Activated B cell treated with CpG ODN at 0.5 μM for 24 hours (primary cell): Measurements from ENCODE around the gene CLGN. TPM values are rescaled to one million over a fixed set of nuclear protein-coding genes. Genes with fewer than 3 reads are reported as not detected.
A peak's percentile ranks its signal among the peaks of the same experiment; 100 is the strongest.

Experiments used
- ATAC-seq: fragments of 200-7000 bp; cut with Tn5 transposase; one replicate; pipeline ENCODE4 v1.10.0; 2021; ENCODE audit warnings: low read depth, mild to moderate bottlenecking, moderate library complexity
- CTCF ChIA-PET: fragments of 350-600 bp; sonication (Branson Sonifier 250); formaldehyde crosslinking; loops from one replicate; lab custom pipeline; 2021; ENCODE audit warnings: antibody characterized with exemption; lab: Charles Lee
- POLR2A ChIA-PET: fragments of 350-600 bp; sonication (Branson Sonifier 250); formaldehyde crosslinking; loops from one replicate; lab custom pipeline; 2021; ENCODE audit warnings: antibody characterized with exemption; lab: Charles Lee
- DNase-seq: peaks from one replicate; pipeline ENCODE4 v3.0.0; 2022
- H3K27ac Mint-ChIP-seq: one replicate; pipeline ENCODE4 v1.8.0; 2020; ENCODE audit warnings: mixed read lengths
- H3K27me3 Mint-ChIP-seq: one replicate; pipeline ENCODE4 v1.8.0; 2021; ENCODE audit warnings: mixed read lengths
- H3K36me3 Mint-ChIP-seq: one replicate; pipeline ENCODE4 v1.8.0; 2021; ENCODE audit warnings: low read depth, mixed read lengths
- H3K4me1 Mint-ChIP-seq: one replicate; pipeline ENCODE4 v1.8.0; 2021; ENCODE audit warnings: mixed read lengths
- H3K4me3 Mint-ChIP-seq: one replicate; pipeline ENCODE4 v1.8.0; 2020; ENCODE audit warnings: mild to moderate bottlenecking, mixed read lengths
- H3K9me3 Mint-ChIP-seq: one replicate; pipeline ENCODE4 v1.8.0; 2020; ENCODE audit warnings: mixed read lengths
- intact Hi-C: fragments of 100-400 bp; cut with micrococcal nuclease; formaldehyde crosslinking; loops from one replicate; pipeline ENCODE4 v1.15.1; 2024
- total RNA-seq: library from RNA; stranded (reverse); gene quantifications from 2 replicates; pipeline ENCODE4 v1.2.3, GENCODE V29; 2022
- TF ChIP-seq, protein P1 (sequence below): fragments of 200-600 bp; IDR thresholded peaks from one replicate; pipeline ENCODE4 v1.8.0; 2022; ENCODE audit warnings: antibody characterized with exemption, mild to moderate bottlenecking

The CLGN gene, protein sequence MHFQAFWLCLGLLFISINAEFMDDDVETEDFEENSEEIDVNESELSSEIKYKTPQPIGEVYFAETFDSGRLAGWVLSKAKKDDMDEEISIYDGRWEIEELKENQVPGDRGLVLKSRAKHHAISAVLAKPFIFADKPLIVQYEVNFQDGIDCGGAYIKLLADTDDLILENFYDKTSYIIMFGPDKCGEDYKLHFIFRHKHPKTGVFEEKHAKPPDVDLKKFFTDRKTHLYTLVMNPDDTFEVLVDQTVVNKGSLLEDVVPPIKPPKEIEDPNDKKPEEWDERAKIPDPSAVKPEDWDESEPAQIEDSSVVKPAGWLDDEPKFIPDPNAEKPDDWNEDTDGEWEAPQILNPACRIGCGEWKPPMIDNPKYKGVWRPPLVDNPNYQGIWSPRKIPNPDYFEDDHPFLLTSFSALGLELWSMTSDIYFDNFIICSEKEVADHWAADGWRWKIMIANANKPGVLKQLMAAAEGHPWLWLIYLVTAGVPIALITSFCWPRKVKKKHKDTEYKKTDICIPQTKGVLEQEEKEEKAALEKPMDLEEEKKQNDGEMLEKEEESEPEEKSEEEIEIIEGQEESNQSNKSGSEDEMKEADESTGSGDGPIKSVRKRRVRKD
- total RNA-seq = not detected in 2 replicates

DNA sequence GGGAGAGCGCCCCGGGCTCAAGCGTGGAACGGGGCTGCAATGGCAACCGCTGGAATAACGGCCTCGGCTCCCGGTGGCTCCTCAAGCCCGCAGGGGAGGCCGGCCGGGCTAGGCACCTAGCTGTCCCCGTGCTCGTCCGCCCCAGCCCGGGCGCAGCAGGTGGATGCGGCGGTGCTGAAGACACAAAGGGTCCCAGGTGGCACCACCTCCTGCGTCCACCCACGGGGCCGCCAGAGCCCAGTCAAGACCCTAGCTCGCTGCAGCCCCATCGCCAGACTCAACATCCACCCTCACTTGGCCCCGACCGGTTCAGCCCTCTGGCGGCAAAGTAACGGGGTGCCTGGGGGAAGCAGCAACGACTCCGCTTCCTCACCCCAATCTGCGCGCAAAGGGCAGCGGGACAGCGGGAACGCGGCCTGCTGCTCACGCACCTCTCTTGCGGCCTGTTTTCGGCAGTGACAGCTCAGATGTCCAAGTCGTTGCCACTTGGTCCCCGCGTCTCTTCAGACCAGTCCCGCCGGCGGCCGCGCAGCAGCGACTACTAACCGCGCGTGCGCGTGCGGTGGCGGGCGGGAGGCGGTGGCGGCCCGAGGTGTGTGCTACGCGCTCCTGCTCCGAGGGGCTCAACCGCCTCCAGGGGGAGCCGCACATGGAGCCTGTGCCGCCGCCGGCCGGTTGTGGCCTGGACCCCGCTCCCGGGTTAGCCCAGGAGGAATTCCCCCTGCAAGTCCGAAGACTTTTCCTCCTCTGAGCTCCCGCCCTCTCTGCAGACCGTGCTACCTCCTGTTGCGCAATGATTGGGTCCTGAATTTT lies at the start of gene CLGN:
CLGN (minus strand) TSS at position 543 of the 813 bp plus-strand sequence. CDS start 14,570 bp downstream, outside the sequence.
- peaks cover 48% of the 10 kb centered on the region for H3K27me3 Mint-ChIP-seq
- TF ChIP-seq, protein P1, sequence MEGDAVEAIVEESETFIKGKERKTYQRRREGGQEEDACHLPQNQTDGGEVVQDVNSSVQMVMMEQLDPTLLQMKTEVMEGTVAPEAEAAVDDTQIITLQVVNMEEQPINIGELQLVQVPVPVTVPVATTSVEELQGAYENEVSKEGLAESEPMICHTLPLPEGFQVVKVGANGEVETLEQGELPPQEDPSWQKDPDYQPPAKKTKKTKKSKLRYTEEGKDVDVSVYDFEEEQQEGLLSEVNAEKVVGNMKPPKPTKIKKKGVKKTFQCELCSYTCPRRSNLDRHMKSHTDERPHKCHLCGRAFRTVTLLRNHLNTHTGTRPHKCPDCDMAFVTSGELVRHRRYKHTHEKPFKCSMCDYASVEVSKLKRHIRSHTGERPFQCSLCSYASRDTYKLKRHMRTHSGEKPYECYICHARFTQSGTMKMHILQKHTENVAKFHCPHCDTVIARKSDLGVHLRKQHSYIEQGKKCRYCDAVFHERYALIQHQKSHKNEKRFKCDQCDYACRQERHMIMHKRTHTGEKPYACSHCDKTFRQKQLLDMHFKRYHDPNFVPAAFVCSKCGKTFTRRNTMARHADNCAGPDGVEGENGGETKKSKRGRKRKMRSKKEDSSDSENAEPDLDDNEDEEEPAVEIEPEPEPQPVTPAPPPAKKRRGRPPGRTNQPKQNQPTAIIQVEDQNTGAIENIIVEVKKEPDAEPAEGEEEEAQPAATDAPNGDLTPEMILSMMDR = no peak
- CTCF ChIA-PET = interaction anchor here (1.3 to 1.7 kb wide), 3 partner anchors 54 to 423 kb away, joined by 3 to 9 read pairs (median 6); partner anchors contain the start of gene SCOC
- H3K36me3 Mint-ChIP-seq = no peaks in the 10 kb centered on the region
- POLR2A ChIA-PET = no interaction called here
- H3K4me3 Mint-ChIP-seq = peak within 1 kb of the TSS; percentile 85
- DNase-seq = peak; percentile 58
- peaks cover 12% of the 10 kb centered on the region for H3K4me1 Mint-ChIP-seq
- no peaks in the 10 kb centered on the region for H3K9me3 Mint-ChIP-seq
- H3K27ac Mint-ChIP-seq = no peak within 1 kb of the TSS
- intact Hi-C loops = loop anchor here (2.0 to 5.0 kb wide), 4 partner anchors 67 to 425 kb away; partner anchors contain the start of gene ELMOD2
- ATAC-seq = peak; percentile 91

DNA sequence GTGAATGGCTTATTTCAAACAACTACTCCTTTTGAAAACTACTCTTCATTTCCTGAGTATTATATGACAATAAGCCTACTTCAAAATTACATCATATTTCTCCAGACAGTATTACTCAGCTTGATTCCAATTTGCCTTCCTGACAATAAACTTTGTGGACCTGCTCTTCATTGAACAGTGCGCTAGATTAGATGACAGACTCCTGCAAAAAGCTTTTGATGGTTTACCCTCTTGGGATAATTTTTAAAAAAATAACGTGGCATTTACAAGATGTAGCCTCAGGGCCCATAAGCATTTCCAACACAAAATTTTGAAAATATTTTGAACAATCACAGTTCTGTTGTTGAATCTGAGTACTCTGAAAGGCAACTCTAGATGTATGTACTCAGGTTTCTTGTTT lies 44.7 kb upstream of the CLGN start:
- ATAC-seq (no peak), DNase-seq (no peak)
- Mint-ChIP-seq H3K4me3 (no peak overlapping the region), H3K4me1 (no peaks in the 10 kb centered on the region), H3K9me3 (no peaks in the 10 kb centered on the region), H3K27ac (no peak overlapping the region), H3K36me3 (no peaks in the 10 kb centered on the region), H3K27me3 (peaks cover 23% of the 10 kb centered on the region)
- TF ChIP-seq, protein P1 = no peak
- ChIA-PET CTCF (no interaction called here), POLR2A (no interaction called here)
- intact Hi-C loops = no loop called here

DNA sequence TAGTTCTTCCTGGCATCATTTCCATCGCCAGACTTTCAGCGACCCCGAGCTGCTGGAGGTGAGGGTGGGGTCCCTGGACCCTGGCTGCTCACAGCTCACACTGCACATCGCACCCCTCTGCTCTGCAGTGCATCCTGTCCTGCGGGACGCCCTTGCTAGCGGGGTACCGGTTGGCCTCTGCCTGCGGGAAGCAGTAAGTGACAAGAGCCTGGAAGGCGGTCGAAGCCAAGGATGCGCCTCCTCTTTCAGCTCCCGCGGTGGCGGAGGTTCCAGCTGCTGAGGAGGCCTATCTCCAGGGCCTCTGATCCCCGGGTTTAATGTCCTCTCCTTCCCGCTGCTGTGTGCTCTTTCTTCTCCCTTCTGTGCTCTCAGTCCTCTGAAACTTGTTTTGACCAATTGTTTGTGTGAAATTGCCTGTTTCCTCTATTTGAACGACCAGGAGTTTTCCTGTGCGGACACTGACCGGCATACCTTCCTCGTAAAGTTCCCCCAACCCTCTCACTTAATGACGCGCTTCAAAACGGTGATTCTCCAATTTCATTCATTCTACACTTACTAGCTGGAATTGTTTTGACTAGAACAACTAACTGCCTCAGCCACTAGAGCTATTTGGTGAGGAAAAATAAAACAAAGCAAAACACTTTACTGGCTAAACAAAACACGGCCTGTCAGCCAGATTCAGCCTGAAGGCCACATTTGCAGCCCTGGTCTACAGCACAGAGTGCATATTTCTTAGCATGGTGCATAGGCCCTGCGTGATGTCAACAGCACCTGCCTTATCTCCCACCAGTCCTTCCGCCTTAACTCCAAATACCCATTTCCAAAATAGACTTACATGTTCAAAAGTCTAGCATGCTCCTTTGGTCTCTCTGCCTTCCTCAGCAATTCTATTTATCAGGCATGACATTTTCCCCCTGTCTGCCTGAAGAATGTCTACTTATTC lies 42.6 kb upstream of the CLGN start:
- ChIA-PET POLR2A (no interaction called here), CTCF (no interaction called here)
- H3K9me3 Mint-ChIP-seq = no peaks in the 10 kb centered on the region
- H3K4me3 Mint-ChIP-seq = no peak overlapping the region
- no peaks in the 10 kb centered on the region for H3K4me1 Mint-ChIP-seq
- H3K27ac Mint-ChIP-seq = no peak overlapping the region
- TF ChIP-seq, protein P1 = no peak
- H3K36me3 Mint-ChIP-seq = no peaks in the 10 kb centered on the region
- ATAC-seq = no peak
- intact Hi-C loops = no loop called here
- H3K27me3 Mint-ChIP-seq = peaks cover 30% of the 10 kb centered on the region
- DNase-seq = no peak

DNA sequence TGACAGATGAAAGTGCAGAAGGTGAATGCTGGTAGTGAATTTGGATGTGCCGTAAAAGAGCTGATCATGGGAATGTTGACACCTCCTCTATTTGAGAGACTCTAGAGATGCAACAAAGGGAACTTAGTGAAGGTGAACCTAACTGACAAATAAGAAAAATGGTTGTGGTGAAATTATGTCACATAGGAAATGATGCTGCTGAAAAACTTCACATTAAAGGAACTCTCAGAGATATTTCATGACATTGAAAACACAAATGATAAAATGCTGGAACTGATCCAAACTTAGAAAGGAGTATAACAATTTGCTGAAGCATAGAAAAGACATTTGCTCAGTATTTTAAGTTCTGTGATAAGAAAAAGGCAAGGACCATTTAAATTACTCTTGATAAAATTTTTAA lies 38.7 kb upstream of the CLGN start:
- no peak overlapping the region for H3K4me3 Mint-ChIP-seq
- H3K36me3 Mint-ChIP-seq = no peaks in the 10 kb centered on the region
- DNase-seq (no peak), ATAC-seq (no peak)
- H3K9me3 Mint-ChIP-seq = no peaks in the 10 kb centered on the region
- H3K27me3 Mint-ChIP-seq = peaks cover 24% of the 10 kb centered on the region
- ChIA-PET CTCF (no interaction called here), POLR2A (no interaction called here)
- TF ChIP-seq, protein P1 = no peak
- intact Hi-C loops = no loop called here
- no peak overlapping the region for H3K27ac Mint-ChIP-seq
- no peaks in the 10 kb centered on the region for H3K4me1 Mint-ChIP-seq
